Activated CD8-positive, alpha-beta memory T cell treated with anti-CD3 and anti-CD28 coated beads for 36 hours (primary cell): ENCODE measurements around the gene ZKSCAN5. TPM values are rescaled to one million over a fixed set of nuclear protein-coding genes. Genes with fewer than 3 reads are reported as not detected.

ENCODE experiments used
- CTCF ChIA-PET: fragments of 350-600 bp; sonication (Branson Sonifier 250); formaldehyde crosslinking; loops from one replicate; lab custom pipeline; 2021; ENCODE audit warnings: antibody characterized with exemption; lab: Charles Lee
- POLR2A ChIA-PET: fragments of 350-600 bp; sonication (Branson Sonifier 250); formaldehyde crosslinking; loops from one replicate; lab custom pipeline; 2021; ENCODE audit warnings: antibody characterized with exemption; lab: Charles Lee
- total RNA-seq, 2 experiments: library from RNA; stranded (reverse); gene quantifications; one replicate each; pipeline ENCODE4 v1.2.3, GENCODE V29; 2021

Gene ZKSCAN5
- 1 to 10 TPM; 8.6 to 9.0 TPM for total RNA-seq

DNA sequence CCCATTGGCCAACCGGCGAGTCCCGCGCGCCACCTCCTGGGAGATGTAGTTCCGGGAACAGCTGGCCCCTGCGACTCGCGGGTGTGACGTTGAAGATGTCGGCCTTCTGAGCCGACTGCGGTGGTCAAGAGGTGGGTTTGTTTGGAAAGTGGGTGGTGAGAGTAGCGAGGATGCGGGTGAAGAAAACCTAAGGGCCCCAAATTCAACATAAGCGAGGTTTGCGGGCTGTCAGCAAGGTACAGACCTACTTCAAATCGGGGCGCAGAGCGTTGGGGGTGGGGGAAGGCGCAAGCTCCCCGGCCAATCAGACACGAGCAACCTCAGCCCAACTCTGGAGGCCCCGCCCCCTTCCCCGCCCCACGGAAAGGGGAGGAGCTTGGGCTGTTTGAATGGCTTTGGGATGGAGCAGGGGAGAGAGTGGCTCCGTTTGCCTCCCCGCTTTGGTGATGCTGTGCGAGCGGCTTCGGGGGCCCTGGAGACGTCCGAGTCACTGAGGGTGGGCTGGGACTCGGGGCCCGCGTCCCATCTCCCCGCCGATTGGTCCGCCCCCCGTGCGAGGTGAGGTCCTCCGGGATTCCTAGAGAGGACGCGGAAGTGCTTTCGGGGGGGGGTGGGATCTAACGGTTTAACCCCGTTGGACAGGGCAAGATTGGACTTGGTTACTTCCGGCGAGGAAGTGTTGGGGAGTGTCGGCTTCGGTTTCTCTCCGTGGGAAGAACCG is at the start of gene ZKSCAN5:
TSS of gene ZKSCAN5 (plus strand) at position 60 of the 721 bp plus-strand sequence. CDS start 1,383 bp downstream, outside the sequence.
- ChIA-PET CTCF (interaction anchor here (1.2 to 1.8 kb wide), 2 partner anchors 27 to 192 kb away, joined by 3 to 4 read pairs; no protein-coding TSS in a partner anchor), POLR2A (interaction anchor here (0.7 to 1.3 kb wide), 6 partner anchors 53 to 550 kb away, joined by 3 to 6 read pairs (median 4); partner anchors contain the start of genes TRIM4 and ZSCAN25)

DNA sequence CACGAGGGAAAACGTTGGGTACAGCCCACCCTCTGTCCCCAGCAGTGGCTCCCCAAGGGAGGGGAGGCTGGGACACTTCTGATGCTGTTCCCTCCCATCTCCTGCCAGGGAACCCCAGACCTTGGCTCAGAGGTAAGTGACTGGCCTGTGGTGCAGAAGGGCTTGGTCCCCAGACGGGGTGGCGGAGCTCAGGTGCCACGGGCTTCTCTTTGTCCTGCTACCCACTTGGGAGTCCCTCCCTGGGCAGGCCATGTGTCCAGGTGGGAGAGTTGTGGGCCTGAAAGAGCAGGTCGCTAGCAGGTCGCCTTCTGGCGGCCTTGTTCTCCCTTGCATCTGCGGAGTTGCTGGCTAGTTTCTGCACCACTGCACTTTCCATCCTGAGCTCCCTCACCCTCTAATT is 48.6 kb upstream of the ZKSCAN5 start:
- CTCF ChIA-PET: interaction anchor here (1.4 kb wide), 1 partner anchor 40 kb away, joined by 3 read pairs; no protein-coding TSS in a partner anchor
- POLR2A ChIA-PET: no interaction called here

DNA sequence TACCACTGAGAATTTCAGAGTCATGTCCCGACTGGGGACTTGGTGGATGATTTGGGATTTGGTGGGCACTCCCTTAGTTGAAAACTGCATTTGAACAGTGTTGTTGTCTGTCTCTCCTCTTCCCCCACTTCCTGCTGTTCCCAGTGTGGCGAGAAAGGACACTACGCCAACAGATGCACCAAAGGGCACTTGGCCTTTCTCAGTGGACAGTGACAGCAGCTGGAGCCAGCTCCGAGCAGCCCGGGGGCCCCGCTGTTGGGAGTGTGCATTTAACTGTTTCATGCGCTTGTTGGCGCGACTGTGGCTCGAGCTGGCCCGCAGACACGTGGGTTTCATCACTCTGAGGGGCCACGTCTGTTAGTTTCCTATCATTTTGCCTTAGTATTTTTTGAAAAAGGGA is 48.2 kb upstream of the ZKSCAN5 start:
- POLR2A ChIA-PET: no interaction called here

DNA sequence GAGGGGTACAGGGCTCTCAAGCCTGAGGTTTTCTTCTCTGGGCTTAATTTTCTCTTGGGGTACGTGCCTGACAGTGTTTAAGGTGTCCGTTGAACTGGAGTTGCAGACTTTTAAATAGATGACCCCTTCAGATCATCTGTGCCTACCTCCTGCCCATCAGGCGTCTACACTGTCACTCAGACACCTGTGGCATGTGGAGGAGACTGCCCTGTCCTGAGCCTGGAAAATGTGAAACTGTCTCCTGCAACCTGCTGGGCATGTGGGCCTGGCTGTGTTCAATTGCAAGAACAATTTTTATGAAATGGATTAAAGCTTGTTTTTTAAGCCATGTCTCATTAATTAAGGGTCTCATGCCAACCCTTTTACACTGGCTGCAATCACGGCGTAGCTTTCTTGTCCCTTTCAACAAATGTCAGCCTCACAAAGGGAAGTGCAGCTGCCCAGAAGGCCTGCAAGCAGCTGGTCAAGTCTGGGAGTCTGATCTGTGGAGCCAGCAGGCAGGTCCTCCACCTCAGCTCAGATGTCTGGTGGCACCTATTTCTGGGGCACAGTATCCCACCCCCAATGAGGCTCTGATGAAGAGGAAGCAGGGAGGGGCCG is 47.3 kb upstream of the ZKSCAN5 start:
- CTCF ChIA-PET: no interaction called here
- POLR2A ChIA-PET: interaction anchor here (1.0 kb wide), 1 partner anchor 9 kb away, joined by 5 read pairs; the partner anchor contains the start of gene ATP5MF

More for the DNA sequence above, 48.2 kb upstream of the ZKSCAN5 start:
- CTCF ChIA-PET: no interaction called here

DNA sequence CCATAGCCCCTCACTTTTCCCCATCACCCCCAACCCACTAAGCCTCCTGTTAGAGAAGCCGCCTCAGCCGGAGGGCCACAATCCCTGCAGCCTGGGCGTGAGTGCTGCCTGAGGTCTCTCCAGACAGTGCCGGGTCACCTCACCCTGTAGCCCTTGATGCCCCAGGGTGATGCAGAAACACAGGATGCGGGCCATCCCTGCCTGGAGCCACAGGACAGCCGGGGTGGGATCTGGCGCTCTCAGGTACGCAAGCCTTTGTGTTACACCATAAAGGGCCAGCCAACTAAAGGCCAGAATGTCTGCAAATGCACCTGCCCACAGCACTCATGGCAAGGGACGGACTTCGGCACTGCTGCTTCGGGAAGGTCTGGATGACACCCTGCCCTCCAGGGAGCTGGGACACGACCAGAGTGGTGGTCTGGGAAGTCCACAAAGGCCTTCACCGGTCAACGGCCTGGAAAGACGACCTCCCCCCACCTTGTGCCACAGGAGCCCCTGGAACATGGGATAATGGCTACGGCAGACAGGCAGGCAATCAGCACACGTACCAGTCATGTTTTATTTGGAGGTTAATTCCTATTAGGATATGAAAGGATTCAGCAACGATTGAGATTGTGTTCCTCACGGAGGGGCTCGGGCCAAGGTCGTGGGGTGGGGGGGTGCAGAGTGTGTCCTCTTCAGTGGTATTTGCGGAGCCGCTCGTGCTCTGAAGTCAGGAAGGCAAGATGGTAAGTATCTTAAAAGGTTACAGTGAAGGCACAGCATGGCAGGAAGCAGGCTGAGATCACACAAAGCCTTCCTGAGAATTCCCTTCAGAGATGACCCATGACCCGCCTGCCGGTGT is 46.6 kb upstream of the ZKSCAN5 start:
- CTCF ChIA-PET: no interaction called here
- POLR2A ChIA-PET: interaction anchor here (1.0 kb wide), 1 partner anchor 8 kb away, joined by 5 read pairs; the partner anchor contains the start of gene ATP5MF

DNA sequence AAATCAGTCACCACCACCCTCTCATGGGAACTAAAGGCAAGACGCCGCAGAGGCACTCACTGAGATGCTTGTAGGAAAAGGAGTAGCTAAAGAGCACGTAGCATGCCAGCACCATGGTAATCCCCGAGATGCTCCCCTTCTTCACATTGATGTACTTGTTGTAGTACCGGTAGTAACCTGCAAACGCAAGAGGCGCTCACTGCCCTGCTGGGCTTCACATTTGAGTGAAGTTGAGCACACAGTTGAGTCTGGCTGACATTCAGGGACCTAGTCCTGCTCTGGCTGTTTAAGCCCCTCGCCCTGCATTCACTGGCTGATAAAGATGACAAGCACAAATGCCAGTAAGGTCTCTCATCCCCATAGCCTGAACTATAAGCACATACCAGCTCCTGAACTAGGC is 45.4 kb upstream of the ZKSCAN5 start:
- CTCF ChIA-PET: no interaction called here
- POLR2A ChIA-PET: interaction anchor here (0.6 kb wide), 1 partner anchor 9 kb away, joined by 3 read pairs; no protein-coding TSS in a partner anchor

DNA sequence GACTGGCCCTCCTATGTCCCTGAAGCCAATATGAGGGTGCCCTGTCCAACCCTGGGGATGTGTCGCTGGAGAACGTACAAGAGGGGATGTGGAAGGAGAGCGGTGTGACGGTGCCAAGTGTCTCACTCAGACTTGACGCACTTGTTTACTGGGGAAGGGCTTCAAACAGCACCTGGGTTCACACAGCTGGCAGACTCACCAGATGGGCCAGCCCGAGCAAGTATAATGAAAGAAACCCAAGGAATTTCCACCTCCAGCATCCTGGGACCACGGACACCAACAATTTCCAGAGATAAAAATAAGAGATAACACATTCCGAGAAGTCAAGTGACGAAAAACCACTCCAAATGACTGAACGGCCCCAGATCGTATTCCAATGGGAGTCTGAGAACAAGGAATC is 43.8 kb upstream of the ZKSCAN5 start:
- CTCF ChIA-PET: no interaction called here

DNA sequence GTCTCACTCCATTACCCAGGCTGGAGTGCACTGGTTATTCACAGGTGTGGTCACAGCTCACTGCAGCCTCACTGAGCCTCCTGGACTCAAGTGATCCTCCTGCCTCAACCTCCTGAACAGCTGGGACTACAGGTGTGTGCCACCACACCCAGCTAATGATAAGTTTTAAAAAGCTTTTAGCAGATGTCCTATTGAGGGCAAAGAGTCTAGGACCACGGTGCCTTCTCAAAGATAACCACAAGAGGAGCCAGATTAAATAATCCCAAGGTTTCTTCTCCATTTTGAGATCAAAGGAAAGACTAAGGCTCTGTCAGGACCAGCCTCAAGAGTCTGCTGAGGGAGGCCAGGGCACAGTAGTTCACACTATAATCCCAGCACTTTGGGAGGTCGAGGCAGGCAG is 43.2 kb upstream of the ZKSCAN5 start:
- ChIA-PET POLR2A (no interaction called here), CTCF (no interaction called here)

More for the DNA sequence above, 43.8 kb upstream of the ZKSCAN5 start:
- POLR2A ChIA-PET: no interaction called here

DNA sequence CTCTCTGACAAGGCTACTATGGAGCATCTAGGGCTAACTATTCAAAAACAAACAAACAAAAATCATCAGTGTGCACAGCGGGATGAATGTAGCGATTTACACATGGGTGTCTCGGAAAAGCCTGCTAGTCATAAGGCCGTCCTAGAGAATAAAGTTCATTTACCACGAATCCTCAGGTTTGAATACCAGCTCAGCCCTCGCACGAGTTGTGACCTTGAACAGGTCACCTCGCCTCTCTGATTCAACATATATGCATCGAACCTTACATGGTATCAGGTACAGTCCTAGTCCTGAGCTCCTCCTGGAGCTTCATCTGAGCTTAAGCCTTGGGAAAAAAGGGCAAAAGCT is 39.1 kb upstream of the ZKSCAN5 start:
- CTCF ChIA-PET: interaction anchor here (1.0 kb wide), 2 partner anchors 10 to 13 kb away, joined by 3 read pairs; no protein-coding TSS in a partner anchor

DNA sequence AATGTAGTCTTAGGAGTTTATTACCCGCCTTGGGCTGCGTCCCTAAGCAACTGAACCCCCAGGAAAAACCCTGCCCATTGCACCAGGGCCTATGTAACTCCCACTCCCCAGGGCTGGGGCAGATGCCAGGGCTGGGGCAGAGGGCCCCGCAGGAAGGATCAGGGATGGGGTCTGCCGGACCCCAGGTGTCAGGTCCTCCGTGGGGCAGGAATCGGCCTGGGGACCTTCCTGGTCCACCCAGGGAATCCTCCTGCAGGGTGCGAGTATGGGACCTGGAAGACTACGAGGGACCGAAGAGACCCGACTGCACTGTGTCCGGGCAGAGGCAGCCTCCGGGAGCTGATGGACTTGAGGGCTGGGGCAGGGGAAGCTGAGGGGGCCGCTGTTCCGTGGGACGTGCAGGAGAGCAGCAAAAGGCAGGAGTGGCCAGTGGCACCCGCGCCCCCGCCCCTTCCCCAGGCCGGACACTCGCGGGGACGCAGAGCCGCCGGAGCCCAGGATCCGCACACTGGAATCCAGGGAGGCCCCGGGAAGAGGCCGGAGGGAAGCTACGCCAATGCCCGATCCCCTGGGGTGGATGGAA is 36.0 kb upstream of the ZKSCAN5 start:
- ChIA-PET CTCF (no interaction called here), POLR2A (no interaction called here)

More for the DNA sequence above, 39.1 kb upstream of the ZKSCAN5 start:
- POLR2A ChIA-PET: interaction anchor here (0.7 to 1.0 kb wide), 2 partner anchors 57 to 64 kb away, joined by 3 to 4 read pairs; partner anchors contain the start of genes BUD31 and PDAP1

DNA sequence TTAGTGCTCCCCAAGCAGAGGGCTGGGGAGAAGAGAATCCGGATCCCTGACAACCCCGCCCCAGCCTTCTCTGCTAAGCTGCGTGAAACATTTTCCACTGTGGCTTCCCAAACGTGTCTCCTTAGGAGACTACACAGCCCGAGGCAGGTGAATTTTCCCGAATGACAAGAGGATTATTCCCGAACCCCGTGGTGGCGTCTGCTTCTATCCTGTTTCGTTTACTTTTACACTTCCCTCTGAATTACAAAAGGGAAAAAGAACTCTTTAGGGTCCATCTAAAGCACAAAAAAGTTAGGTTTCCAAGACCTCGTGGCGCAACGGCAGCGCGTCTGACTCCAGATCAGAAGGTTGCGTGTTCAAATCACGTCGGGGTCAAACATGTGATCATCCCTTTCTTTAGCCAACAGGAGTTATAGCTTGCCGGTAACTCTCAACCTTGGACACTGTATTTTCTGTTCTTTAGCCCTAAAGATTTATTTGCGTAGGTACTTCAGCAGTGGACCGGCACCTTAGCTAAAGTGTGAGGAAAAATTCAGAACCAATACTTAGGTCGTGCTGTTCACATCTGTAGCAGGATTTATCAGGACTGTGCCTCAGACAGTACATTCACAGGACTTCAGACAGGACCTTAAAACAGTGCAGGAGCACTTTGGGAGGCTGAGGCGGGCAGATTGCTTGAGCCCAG is 34.9 kb upstream of the ZKSCAN5 start:
- ChIA-PET CTCF (no interaction called here), POLR2A (no interaction called here)

DNA sequence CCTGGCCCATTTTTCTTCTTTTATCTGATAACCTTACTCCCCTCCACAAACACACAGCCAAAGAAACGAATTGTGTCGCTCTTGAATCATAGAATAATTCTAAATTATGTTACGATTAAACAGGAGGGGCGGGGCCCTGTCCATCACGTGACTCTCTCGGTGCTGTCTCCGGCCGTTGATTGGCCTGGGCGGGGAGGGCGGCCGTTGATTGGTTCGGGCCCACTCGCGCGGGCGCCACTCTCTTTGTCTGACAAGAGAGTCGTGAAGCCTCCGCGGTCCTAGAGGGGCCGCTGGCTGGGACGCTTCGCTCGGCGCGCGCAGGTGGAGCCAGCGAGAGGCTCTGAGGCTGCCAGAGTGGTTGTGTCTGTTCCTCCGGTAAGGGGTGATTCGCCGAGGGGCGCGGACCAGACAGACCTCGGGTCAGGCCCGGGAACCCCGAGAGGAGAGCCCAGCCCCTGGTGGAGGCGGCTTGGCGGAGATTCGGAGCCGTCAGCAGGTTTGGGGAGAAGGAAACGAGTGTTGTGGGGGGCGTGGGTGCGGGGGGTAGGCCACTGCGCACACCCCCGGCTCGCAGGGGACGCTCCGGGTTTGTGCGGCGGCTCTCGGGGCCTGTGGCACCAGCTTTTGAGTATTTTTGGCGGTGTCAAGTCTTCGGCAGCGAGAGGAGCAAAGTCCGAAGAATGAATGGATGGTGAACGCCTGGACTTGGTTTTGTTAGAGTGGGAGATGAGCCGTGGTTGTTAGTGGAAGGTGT is 31.7 kb upstream of the ZKSCAN5 start, which contains the start of gene ZNF789:
TSS of gene ZNF789 (plus strand) at position 330 of the 754 bp plus-strand sequence. CDS start 3,567 bp downstream, outside the sequence.
- CTCF ChIA-PET: interaction anchor here (0.8 kb wide), 1 partner anchor 22 kb away, joined by 3 read pairs; no protein-coding TSS in a partner anchor

DNA sequence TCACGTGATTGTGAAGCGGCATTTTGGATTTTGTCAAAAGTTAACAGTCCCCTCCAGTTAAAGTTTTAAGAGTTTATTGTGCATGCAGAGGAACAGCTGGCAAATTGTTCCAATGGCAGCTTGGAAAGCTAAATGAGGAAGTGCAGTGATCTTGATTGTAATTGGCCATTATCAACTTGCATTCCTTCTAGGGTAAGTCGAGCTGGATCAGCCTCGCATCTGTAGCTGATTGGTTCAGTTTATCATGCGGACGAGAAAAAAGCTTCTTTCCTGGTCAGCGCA is 31.2 kb upstream of the ZKSCAN5 start:
- POLR2A ChIA-PET: interaction anchor here (0.7 to 1.3 kb wide), 3 partner anchors 13 to 85 kb away, joined by 3 read pairs; partner anchors contain the start of genes ZNF394 and ZNF655
- CTCF ChIA-PET: no interaction called here

More for the DNA sequence above, 31.7 kb upstream of the ZKSCAN5 start, which contains the start of gene ZNF789:
- POLR2A ChIA-PET: interaction anchor here (0.7 to 1.3 kb wide), 4 partner anchors 13 to 86 kb away, joined by 3 to 5 read pairs (median 3); partner anchors contain the start of genes CPSF4, PTCD1, ZNF394 and ZNF655

DNA sequence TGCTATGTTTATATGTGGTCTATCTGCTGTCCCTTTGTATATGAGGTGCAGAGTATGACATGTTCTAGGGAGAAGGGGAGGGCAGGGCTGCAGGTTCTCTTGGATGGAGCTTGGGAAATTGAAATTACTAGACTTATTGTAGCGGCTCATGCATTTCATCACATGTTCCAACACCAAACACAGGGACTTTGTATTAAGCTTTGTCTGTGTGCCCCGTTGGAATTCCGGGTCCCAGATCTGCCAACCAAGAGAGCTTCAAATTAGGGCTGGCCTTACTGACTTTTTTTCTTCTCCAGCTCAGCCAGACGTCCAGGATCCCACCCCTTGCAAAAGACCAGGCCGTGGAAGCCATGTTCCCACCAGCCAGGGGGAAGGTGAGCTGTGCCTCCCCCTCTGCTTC is 28.4 kb upstream of the ZKSCAN5 start:
- POLR2A ChIA-PET: interaction anchor here (0.6 to 1.1 kb wide), 2 partner anchors 14 to 573 kb away, joined by 3 to 6 read pairs; no protein-coding TSS in a partner anchor
- CTCF ChIA-PET: interaction anchor here (0.9 kb wide), 1 partner anchor 11 kb away, joined by 3 read pairs; no protein-coding TSS in a partner anchor

DNA sequence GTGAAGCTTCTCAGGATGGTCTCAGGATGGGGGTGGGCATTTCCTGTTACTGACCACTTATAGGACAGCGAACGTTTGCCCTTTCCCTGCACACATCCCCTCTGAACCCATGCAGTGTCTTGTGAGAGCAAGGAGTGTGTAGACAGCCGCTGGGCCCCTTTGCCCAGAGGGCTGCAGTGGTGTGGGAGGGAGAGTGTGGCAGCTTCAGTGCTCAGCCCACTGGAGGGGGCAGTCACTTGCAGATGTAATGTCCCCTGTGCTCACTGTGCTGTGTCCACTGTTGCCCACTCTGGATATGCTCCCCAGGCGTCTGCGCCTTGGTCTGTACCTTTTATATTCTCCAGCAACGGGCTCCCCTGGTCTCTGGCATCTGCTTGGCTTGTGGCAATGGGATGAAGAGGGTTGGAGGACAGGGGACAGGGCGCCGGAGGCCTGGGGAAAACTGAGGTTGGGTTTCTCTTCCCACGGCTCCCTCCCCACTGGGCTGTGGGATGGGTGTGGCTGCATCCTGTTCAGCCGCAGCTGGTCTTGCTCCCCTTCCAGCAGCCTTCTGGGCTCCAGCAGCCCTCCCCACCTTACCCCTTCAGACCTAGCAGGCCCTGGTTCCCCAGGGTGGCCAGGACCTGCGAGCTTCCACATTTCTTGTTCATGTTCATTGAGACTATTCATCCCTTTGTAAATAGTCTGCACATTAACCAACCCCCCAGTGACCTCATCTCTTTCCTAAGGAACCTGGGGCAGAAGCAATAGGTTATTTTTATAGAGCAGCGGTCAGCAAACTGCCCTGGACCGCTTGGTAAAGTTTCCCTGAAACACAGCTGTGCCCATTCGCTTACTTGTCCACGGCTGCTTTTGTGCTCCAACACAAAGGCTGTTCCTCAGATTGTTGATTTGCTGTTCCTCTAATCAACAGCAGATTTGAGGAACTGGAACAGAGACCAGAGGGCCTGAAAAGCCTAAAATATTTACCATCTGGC is 25.7 kb upstream of the ZKSCAN5 start:
- POLR2A ChIA-PET: interaction anchor here (0.5 kb wide), 2 partner anchors 9 to 77 kb away, joined by 3 to 5 read pairs; no protein-coding TSS in a partner anchor
- CTCF ChIA-PET: interaction anchor here (1.0 kb wide), 1 partner anchor 25 kb away, joined by 4 read pairs; the partner anchor contains the start of gene ZKSCAN5

DNA sequence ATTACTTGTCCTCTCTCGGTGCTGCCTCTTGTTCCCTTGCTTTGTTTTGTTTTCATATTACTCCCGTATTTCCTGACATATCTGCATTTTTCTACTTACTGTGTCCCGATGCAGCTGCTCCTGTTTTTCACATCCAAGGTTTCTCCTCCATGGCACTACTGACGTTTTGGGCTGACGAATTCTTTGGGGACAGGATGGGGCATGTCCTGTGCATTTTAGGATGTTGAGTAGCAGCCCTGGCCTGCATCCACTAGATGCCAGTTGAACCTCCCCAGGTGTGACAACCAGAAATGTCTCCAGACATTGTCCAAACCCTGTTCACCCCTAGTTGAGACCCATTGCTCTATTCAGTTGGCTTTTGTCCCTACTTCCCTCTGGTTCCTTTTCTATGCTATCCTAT is 19.4 kb upstream of the ZKSCAN5 start:
- ChIA-PET POLR2A (no interaction called here), CTCF (no interaction called here)
